Omental fat pad (tissue), 4 donors: ENCODE results near the gene SEMA3B. TPM values are rescaled to one million over a fixed set of nuclear protein-coding genes. Genes with fewer than 3 reads are reported as not detected.

ENCODE experiments used
- ATAC-seq: fragments of 150-250 bp; one replicate; pipeline ENCODE4 v1.9.1; 2016; ENCODE audit warnings: mild to moderate bottlenecking, moderate library complexity; ENCODE audit not compliant: low FRiP score
- DNase-seq: peaks from one replicate; pipeline ENCODE4 v3.0.0-alpha.2; 2019; ENCODE audit warnings: low spot score
- total RNA-seq, 4 donors: library from RNA; depleted of rRNA; stranded (reverse); fragments of >200 nt; gene quantifications; one replicate each; pipeline ENCODE4 v1.1.0, GENCODE V29; 2016
- TF ChIP-seq, protein P1 (sequence below), 3 donors: fragments of 450-650 bp; IDR thresholded peaks; one replicate each; pipeline ENCODE4 v1.5.1; 2016 to 2017; ENCODE audit warnings: antibody characterized with exemption in 3 of 3, mild to moderate bottlenecking in 3 of 3, moderate library complexity in 2 of 3

SEMA3B gene
- total RNA-seq, 4 donors from 2014 or later, result 14.2 to 94.1 (median 45.4) TPM

DNA sequence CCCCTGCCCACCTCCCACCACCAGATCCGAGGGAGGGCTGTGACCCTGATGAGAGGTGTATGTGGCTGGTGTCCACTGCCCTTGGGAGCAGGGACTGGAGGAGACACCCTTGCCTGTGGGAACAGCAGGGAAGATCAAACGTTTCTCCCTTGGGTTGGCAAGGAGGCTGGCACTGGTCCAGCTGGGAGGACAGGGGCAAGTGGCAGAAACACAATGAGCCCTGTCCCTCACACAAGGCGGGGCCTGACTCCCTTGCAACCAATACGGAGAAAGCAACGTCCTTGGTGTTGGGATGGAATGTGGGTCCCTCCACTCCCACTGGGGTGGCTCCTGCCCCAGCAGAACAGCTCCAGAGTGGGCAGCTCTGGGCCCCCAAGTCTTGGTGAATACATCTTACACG lies 48.4 kb downstream of the SEMA3B start:
- ATAC-seq, result no peak
- TF ChIP-seq, protein P1, sequence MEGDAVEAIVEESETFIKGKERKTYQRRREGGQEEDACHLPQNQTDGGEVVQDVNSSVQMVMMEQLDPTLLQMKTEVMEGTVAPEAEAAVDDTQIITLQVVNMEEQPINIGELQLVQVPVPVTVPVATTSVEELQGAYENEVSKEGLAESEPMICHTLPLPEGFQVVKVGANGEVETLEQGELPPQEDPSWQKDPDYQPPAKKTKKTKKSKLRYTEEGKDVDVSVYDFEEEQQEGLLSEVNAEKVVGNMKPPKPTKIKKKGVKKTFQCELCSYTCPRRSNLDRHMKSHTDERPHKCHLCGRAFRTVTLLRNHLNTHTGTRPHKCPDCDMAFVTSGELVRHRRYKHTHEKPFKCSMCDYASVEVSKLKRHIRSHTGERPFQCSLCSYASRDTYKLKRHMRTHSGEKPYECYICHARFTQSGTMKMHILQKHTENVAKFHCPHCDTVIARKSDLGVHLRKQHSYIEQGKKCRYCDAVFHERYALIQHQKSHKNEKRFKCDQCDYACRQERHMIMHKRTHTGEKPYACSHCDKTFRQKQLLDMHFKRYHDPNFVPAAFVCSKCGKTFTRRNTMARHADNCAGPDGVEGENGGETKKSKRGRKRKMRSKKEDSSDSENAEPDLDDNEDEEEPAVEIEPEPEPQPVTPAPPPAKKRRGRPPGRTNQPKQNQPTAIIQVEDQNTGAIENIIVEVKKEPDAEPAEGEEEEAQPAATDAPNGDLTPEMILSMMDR (IDR thresholded peaks at IDR 0.05), result no peak
- DNase-seq, result no peak

DNA sequence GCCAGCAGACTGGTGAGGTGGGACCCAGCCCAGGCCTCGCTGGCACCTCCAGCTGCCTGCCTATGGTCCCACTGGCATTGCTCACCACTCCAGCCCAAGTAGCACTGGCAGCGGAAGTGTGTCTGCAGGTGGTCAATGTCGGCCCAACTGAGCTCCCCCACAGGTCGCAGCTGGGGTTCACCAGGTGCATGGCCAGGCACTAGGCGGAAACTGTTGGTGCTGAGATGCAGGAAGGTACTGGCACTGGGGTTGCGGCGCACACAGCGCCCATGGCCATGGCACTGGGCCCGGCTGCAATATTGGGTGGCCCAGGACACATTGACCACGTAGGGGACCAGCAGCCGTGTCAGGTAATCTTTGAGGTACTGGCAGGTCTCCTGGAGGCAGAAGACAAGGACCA lies 49.2 kb downstream of the SEMA3B start:
- DNase-seq, result no peak
- no peak for ATAC-seq
- TF ChIP-seq, protein P1 (IDR thresholded peaks at IDR 0.05), result no peak

DNA sequence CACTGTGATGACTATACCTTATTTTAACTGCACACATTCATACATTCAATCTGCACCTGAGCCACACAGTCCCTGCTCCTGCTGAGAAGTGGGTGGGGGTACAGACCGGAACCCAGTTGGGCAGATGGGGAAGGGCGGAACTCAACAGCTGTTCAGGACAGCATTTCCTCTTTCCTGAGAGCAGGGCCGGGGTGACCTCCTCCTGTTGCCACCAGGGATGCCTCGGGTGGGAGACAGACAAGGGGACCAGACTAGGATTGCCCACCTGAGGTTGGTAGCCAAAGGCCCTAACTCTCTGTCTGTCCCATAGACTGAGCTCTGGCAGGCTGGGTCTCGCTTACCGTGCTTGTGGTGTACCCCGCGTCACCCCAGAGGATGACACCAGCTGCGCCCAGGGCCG lies 49.7 kb downstream of the SEMA3B start:
- no peak for DNase-seq
- ATAC-seq, result no peak
- TF ChIP-seq, protein P1 (IDR thresholded peaks at IDR 0.05), result no peak

DNA sequence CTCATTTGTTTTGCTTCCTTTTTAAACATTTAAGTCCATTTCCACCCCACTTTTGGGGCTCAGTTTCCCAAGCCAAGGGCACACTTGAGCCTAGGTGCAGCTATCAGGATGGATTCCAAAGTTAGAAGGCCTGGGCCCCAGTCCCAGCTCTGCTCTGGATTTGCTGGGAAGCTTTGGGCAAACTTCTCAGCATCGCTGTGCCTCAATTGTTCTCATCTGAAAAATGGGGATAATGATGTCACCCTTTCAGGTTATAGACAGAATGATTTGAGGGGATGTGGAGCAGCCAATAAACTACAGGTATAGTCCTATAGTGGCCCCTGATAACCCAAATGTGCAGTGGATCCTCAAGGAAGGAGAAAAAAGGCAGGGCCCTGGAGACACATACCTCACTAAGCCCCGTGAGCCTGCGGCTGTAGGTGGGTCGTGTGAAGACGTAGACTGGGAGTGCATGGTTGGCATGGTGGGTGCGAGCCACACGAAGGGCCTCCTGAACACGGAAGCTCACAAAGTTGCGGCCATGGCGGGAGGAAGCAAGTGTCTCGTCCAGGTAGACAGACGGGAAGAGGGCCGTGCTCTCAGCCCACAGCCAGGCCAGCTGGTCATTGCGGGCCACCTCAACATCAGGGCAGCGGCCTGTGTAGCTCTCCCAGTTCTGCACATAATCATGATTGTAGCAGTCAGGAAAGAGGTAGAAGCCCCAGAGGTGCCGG lies 50.4 kb downstream of the SEMA3B start:
- no peak for DNase-seq
- TF ChIP-seq, protein P1 (IDR thresholded peaks at IDR 0.05), result no peak
- no peak for ATAC-seq

DNA sequence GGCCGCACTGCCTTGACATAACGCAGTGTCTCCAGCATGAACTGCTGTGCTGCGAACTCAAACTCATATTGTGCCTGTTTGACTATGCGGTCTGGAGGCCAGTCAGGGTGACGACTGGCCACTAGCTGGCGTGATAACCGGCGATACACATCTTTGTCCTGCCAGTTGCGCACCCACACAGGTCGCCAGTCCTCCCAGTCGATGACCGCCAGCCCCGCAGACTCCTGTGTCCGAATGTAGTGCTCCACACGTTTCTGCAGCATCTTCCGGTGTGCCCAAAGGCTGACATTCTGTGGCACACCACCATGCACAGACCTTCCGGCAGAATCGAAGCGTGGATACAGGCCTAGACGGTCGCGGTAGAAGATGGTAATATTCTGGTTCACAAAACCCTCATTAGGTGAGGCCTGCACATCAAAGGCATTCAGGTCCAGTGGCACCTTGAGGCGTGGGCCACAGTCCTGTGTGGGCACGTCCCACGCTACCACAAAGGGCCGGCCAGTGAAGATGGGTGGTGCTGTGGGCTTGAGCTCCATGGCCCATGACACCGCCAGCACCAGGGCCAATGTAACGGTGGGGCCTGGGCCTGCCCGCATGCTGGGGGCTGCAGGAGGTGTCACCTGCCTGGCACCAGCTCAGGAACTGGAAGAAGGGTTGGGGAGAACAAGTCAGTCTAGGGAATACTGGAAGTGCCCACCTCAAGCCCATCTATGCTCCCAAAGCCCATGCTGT lies 51.1 kb downstream of the SEMA3B start:
- DNase-seq, result no peak
- ATAC-seq, result no peak
- TF ChIP-seq, protein P1 (IDR thresholded peaks at IDR 0.05), result no peak

DNA sequence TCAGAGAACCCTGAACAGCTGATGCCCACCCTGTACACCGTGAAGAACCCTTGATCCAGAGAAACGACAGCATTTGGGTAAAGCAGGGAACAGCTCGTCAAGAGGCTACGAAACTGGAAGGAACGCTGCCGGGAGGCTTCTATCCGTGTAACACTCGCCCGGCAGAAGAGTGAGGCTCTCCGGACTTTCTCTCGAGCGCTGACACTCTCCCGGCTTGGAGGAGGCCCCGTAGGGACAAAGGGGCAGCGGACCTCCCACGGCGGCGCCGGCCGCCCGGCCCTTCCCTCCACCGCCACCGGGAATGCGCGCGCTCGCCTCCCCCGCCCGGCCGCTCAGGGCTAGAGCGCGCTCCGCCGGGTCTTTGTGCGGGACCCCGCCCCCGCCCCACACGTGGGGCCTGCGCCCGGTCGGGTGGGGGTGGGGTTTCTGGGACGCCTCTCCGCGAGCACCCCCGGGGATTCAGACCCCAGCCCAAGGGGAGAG lies 51.9 kb downstream of the SEMA3B start:
- ATAC-seq, result peak; percentile 70
- no peak for DNase-seq
- TF ChIP-seq, protein P1 (IDR thresholded peaks at IDR 0.05), result no peak
